ENCODE results near the gene PACSIN1.

Gene PACSIN1

GRCh38 chr6:34549026-34549803 lies 83.3 kb downstream of the PACSIN1 start:
- DNase-seq (ENCODE audit: low read depth): no peak
- no peak overlapping the region for H3K4me3 ChIP-seq (ENCODE audit: low read depth, low read length)
- TF ChIP-seq MYC (IDR thresholded peaks at IDR 0.05; ENCODE audit: low read depth, low read length) (no peak), CTCF (IDR thresholded peaks at IDR 0.05; ENCODE audit: low read depth, low read length) (no peak)
- TF ChIP-seq, protein P1, sequence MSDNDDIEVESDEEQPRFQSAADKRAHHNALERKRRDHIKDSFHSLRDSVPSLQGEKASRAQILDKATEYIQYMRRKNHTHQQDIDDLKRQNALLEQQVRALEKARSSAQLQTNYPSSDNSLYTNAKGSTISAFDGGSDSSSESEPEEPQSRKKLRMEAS (IDR thresholded peaks at IDR 0.05; ENCODE audit: low read depth, low read length): no peak

- TF ChIP-seq POLR2A (IDR thresholded peaks at IDR 0.05; ENCODE audit: extremely low read depth, insufficient read length) (no peak), CTCF (IDR thresholded peaks at IDR 0.05; ENCODE audit: low read depth, low read length) (no peak), MYC (IDR thresholded peaks at IDR 0.05; ENCODE audit: low read depth, low read length) (no peak)
- TF ChIP-seq, protein P1 (IDR thresholded peaks at IDR 0.05; ENCODE audit: low read depth, low read length): no peak
- no peak overlapping the region for H3K4me3 ChIP-seq (ENCODE audit: low read depth, low read length)
- peak; percentile 44 for DNase-seq (ENCODE audit: low read depth)
Measured at GRCh38 chr6:34549804-34550202, 83.9 kb downstream of the PACSIN1 start.

- TF ChIP-seq CTCF (IDR thresholded peaks at IDR 0.05; ENCODE audit: low read depth, low read length) (no peak), MYC (IDR thresholded peaks at IDR 0.05; ENCODE audit: low read depth, low read length) (no peak), POLR2A (IDR thresholded peaks at IDR 0.05; ENCODE audit: extremely low read depth, insufficient read length) (no peak)
- TF ChIP-seq, protein P1 (IDR thresholded peaks at IDR 0.05; ENCODE audit: low read depth, low read length): no peak
- DNase-seq (ENCODE audit: low read depth): no peak
- H3K4me3 ChIP-seq (ENCODE audit: low read depth, low read length): no peak overlapping the region
Measured at GRCh38 chr6:34551720-34552119, 85.8 kb downstream of the PACSIN1 start.

- no peak overlapping the region for H3K4me3 ChIP-seq (ENCODE audit: low read depth, low read length)
- no peak for TF ChIP-seq POLR2A (IDR thresholded peaks at IDR 0.05; ENCODE audit: extremely low read depth, insufficient read length)
- no peak for TF ChIP-seq MYC (IDR thresholded peaks at IDR 0.05; ENCODE audit: low read depth, low read length)
- TF ChIP-seq, protein P1 (IDR thresholded peaks at IDR 0.05; ENCODE audit: low read depth, low read length): no peak
- TF ChIP-seq CTCF (IDR thresholded peaks at IDR 0.05; ENCODE audit: low read depth, low read length): no peak
- DNase-seq (ENCODE audit: low read depth): no peak
Measured at GRCh38 chr6:34552620-34553019, 86.7 kb downstream of the PACSIN1 start.

- no peak overlapping the region for H3K4me3 ChIP-seq (ENCODE audit: low read depth, low read length)
- TF ChIP-seq MYC (IDR thresholded peaks at IDR 0.05; ENCODE audit: low read depth, low read length): no peak
- no peak for TF ChIP-seq CTCF (IDR thresholded peaks at IDR 0.05; ENCODE audit: low read depth, low read length)
- TF ChIP-seq POLR2A (IDR thresholded peaks at IDR 0.05; ENCODE audit: extremely low read depth, insufficient read length): no peak
- TF ChIP-seq, protein P1 (IDR thresholded peaks at IDR 0.05; ENCODE audit: low read depth, low read length): no peak
- DNase-seq (ENCODE audit: low read depth): no peak
Measured at GRCh38 chr6:34553146-34553545, 87.3 kb downstream of the PACSIN1 start.

Data from NB4 (cell line).